ENCODE data around the gene DENND2A. TPM values are rescaled to one million over a fixed set of nuclear protein-coding genes. Genes with fewer than 3 reads are reported as not detected.
"Not testable (repeated sequence)": the region's sequence is repeated elsewhere in the genome, so short reads cannot be mapped to it uniquely, and the experiment has no call there.

DENND2A gene
- polyA plus RNA-seq, 5 donors, result 36.9 to 43.7 (median 41.1) TPM

GRCh38 chr7:140621401-140622021 lies 19.1 kb downstream of the DENND2A start:
- DNase-seq, result no peak

- DNase-seq, result not testable (repeated sequence)
Observed at GRCh38 chr7:140619915-140620510, 20.6 kb downstream of the DENND2A start.

- DNase-seq, result no peak
Observed at GRCh38 chr7:140619176-140619575, 21.4 kb downstream of the DENND2A start.

GRCh38 chr7:140618306-140618705 lies 22.3 kb downstream of the DENND2A start:
- no peak for DNase-seq

GRCh38 chr7:140617081-140617480 lies 23.5 kb downstream of the DENND2A start:
- no peak for DNase-seq

- DNase-seq, result no peak
Observed at GRCh38 chr7:140616328-140616727, 24.3 kb downstream of the DENND2A start.

- DNase-seq, result no peak
Observed at GRCh38 chr7:140611641-140612040, 29.0 kb downstream of the DENND2A start.

- no peak for DNase-seq
Observed at GRCh38 chr7:140610204-140611165, 30.1 kb downstream of the DENND2A start.

GRCh38 chr7:140609646-140610045 lies 31.0 kb downstream of the DENND2A start:
- no peak for DNase-seq

- peak; percentile 71 to 75 for DNase-seq
Observed at GRCh38 chr7:140607441-140607989, 33.1 kb downstream of the DENND2A start.

- no peak for DNase-seq
Observed at GRCh38 chr7:140605337-140605736, 35.3 kb downstream of the DENND2A start.

GRCh38 chr7:140604760-140605159 lies 35.9 kb downstream of the DENND2A start:
- DNase-seq, result no peak

GRCh38 chr7:140604076-140604475 lies 36.5 kb downstream of the DENND2A start:
- no peak for DNase-seq

GRCh38 chr7:140601566-140602174 lies 38.9 kb downstream of the DENND2A start:
- DNase-seq, result no peak

- DNase-seq, result no peak
Observed at GRCh38 chr7:140600341-140600740, 40.3 kb downstream of the DENND2A start.

GRCh38 chr7:140597428-140597949 lies 43.1 kb downstream of the DENND2A start:
- DNase-seq, result no peak

- DNase-seq, result peak in 1 of 2 donors; percentile 11
Observed at GRCh38 chr7:140596519-140597427, 43.8 kb downstream of the DENND2A start.

- DNase-seq, result no peak
Observed at GRCh38 chr7:140595468-140596092, 45.0 kb downstream of the DENND2A start.

GRCh38 chr7:140594131-140594691 lies 46.4 kb downstream of the DENND2A start:
- DNase-seq, result no peak

GRCh38 chr7:140593672-140593982 lies 47.0 kb downstream of the DENND2A start:
- DNase-seq, result no peak

Measured in right lung (tissue), 5 donors.